ENCODE results near the gene SPTLC3. TPM values are rescaled to one million over a fixed set of nuclear protein-coding genes. Genes with fewer than 3 reads are reported as not detected.
"Not testable (repeated sequence)": the region's sequence is repeated elsewhere in the genome, so short reads cannot be mapped to it uniquely, and the experiment has no call there.

The SPTLC3 gene
- total RNA-seq, 1 donor from 2014 or later, result 0.46 TPM

DNA sequence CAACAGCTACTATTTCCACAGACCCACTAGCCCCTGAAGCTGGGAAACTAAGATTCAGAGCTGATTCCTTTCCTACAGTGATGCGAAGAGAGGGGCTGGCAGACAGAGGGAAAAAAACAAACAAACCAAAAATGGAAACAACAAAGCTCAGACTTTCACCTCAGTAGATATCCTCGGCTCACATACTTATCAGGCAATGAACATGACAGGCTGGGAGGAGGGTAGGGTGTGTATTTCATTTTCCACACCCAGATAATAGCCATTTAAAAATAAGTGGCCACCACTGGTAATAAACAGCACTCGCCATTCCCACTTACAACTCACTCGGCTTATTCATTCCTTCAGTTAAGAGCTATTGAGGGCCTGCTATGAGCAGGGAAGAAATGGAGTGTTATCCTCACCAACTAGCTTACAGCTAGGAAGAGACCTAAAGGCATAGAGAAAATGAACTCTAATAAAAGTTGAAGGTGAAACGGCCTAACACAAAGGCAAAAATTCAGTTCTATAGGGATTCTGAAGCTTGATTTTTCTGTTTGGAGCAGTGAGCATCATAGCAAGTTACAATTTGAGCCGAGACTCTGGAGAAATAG is 32.0 kb upstream of the SPTLC3 start:
- TF ChIP-seq, protein P1, sequence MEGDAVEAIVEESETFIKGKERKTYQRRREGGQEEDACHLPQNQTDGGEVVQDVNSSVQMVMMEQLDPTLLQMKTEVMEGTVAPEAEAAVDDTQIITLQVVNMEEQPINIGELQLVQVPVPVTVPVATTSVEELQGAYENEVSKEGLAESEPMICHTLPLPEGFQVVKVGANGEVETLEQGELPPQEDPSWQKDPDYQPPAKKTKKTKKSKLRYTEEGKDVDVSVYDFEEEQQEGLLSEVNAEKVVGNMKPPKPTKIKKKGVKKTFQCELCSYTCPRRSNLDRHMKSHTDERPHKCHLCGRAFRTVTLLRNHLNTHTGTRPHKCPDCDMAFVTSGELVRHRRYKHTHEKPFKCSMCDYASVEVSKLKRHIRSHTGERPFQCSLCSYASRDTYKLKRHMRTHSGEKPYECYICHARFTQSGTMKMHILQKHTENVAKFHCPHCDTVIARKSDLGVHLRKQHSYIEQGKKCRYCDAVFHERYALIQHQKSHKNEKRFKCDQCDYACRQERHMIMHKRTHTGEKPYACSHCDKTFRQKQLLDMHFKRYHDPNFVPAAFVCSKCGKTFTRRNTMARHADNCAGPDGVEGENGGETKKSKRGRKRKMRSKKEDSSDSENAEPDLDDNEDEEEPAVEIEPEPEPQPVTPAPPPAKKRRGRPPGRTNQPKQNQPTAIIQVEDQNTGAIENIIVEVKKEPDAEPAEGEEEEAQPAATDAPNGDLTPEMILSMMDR (conservative IDR thresholded peaks at IDR 0.05; ENCODE audit: low read depth, low read length), result no peak
- no peak overlapping the region for H3K4me3 ChIP-seq (ENCODE audit: low read depth, low read length)
- no peak for DNase-seq (ENCODE audit: low read depth)

DNA sequence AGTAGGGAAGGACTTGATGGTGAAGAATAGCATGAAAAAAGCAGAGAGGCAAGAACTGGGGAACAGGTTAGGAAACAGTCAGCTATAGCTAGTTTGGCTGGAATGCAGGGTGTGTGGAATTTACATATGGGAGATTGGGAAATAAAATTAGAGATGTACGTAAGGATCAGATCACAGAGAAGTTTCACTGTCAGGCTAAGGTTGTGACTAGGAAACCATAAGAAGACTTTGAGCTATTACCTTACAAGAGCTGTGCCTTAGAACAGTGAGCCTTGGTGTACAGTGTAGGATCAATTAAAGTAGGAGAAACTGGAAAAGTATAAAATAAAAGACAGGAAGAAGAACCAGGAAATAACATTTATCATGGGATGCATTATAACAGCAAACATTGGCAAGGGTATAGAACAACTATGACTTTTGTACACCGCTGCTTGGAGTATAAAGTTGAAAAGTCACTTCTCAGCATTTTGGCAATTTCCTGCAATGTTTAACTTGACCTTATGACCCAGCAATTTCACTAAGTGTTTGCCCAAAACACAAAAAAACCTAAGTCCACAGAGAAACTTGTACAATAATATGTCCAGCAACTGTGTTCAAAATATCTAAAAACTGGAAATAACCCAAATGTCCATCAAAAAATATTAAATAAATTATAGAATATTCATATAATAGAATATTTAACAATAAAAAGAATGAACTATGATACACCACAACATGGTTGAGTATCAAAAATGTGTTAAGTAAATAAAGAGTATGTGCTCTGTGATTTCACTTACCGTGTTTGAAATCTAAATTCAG is 31.2 kb upstream of the SPTLC3 start:
- no peak for DNase-seq (ENCODE audit: low read depth)
- no peak overlapping the region for H3K4me3 ChIP-seq (ENCODE audit: low read depth, low read length)
- TF ChIP-seq, protein P1 (conservative IDR thresholded peaks at IDR 0.05; ENCODE audit: low read depth, low read length), result no peak

DNA sequence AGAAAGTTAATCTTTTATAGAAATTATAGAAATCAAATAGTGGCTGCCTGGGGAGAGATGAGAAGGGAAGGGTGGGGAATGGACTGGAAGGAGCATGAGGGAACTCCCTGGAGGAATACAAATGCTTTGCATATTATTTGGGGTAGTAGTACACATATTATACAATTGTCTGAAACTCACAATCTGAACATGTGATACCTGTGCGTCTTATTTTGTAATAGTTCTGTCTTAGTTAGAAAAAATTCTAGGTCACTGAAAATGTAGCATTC is 30.7 kb upstream of the SPTLC3 start:
- H3K4me3 ChIP-seq (ENCODE audit: low read depth, low read length), result no peak overlapping the region
- TF ChIP-seq, protein P1 (conservative IDR thresholded peaks at IDR 0.05; ENCODE audit: low read depth, low read length), result no peak
- no peak for DNase-seq (ENCODE audit: low read depth)

DNA sequence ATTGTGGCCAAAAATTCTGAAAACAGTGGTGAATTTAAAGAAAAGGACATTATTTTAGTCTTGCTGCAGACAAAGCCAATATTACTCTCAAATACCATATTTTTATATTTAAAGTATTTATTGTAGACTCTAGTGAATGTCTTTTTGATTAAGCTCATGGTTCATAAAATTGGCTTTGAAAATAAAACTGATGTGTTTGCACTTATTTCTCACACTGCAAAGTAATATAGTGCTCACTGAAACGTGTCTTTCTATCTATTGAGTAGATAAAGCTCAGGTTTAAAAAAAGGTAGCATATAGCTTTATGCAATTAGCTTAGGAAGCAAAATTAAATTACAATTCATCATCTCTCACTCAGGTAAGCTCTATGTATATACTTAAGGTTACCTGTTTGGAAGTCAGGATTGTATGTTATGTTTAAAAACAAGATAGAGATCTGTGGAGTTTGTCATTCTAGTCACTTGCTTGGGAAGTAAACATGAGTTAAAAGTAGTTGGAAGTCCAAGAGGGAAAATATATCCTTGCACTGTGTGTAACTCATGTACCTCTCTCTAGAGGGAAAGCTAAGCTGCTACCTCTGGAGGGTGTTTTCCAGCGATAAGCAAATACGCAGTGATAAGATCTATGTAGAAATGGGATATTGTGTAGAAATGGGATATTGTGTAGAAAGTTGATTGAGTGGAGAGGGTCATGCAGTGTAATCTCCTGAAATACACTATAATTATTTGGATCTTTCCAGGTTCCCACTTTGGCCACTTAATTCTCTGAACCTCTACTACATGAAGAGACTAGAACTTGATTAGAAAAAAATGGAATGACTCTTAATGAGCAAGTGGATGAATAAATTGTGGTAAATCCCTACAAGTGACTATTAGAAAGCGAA is 29.9 kb upstream of the SPTLC3 start:
- no peak for DNase-seq (ENCODE audit: low read depth)
- TF ChIP-seq, protein P1 (conservative IDR thresholded peaks at IDR 0.05; ENCODE audit: low read depth, low read length), result no peak
- H3K4me3 ChIP-seq (ENCODE audit: low read depth, low read length), result no peak overlapping the region

DNA sequence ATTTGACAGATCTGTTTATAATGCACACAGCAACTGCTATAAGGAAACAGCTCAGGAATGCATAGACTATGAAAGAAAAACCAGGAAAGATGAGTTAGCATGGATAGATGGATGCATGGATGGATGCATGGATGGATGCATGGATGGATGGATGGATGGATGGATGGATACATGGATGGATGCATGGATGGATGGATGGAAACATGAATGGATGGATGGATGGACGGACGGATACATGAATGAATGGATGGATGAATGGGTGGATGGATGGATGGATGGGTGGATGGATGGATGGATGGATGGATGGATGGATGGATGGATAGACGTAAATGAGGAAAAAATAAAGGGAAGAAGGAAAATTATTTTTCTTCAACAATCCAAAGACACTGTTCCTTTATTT is 29.1 kb upstream of the SPTLC3 start:
- not testable (repeated sequence) for DNase-seq (ENCODE audit: low read depth); H3K4me3 ChIP-seq (ENCODE audit: low read depth, low read length)

DNA sequence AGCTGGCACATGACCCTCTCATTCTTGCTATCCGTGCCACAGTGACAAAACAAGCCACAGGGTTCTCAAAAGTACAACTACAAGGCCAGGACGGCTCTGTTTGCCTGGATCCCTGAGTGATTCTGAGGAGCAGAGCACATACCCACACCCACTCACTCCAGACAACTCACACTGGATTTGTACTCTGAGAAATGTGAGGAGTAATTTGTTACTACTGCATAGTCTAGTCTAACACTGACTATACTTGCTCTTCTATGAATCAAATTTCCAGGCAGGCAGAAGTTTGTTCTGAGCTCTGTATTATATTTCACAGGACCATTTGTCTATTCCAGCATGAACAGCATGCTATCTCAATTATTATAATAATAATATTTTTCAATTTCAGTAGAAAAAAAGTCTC is 26.7 kb upstream of the SPTLC3 start:
- no peak overlapping the region for H3K4me3 ChIP-seq (ENCODE audit: low read depth, low read length)
- no peak for DNase-seq (ENCODE audit: low read depth)
- TF ChIP-seq, protein P1 (conservative IDR thresholded peaks at IDR 0.05; ENCODE audit: low read depth, low read length), result no peak

DNA sequence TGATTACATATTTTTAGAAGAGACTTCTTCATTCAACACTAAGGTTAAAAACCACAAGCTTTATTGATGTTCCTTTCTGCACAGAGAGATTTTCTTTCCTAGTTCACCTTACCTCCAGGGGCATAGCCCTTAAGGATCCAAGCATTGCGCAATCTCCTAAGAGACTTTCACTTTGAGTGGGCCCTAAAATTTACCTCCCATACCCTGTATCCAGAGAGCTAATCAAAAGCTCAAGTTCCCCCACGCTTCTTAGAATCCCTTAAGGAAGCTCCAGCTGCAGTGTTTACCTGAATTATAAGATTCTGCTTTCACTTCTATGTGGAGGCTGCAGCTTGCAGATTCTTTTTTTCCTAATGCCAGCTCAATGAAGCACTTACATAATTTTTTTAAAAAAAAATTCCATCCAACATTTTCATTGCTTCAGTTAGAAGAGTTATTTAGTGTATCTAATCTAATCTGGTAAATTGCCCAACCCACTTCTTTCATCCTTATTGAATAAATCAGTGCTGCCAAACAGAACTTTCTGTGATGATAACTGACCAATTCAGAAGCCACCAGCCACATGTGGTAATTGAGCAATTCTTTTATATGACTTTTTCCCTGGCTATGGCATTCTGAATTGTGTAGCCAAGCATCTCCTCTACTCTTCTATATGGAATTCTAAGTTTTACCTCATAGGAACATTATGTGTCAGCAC is 24.6 kb upstream of the SPTLC3 start:
- no peak overlapping the region for H3K4me3 ChIP-seq (ENCODE audit: low read depth, low read length)
- TF ChIP-seq, protein P1 (conservative IDR thresholded peaks at IDR 0.05; ENCODE audit: low read depth, low read length), result no peak
- no peak for DNase-seq (ENCODE audit: low read depth)

All from epithelial cell of proximal tubule (primary cell).